Activated CD8-positive, alpha-beta memory T cell treated with anti-CD3 and anti-CD28 coated beads, Interleukin-2, amount 50 U/mL, for 24 hours (primary cell): ENCODE results near the gene PROSER3.
"Not testable (repeated sequence)": the region's sequence is repeated elsewhere in the genome, so short reads cannot be mapped to it uniquely, and the experiment has no call there.

Experiments used
- DNase-seq: peaks from one replicate; pipeline ENCODE4 v3.0.0-alpha.2; 2020; ENCODE audit errors: extremely low read depth

Gene PROSER3

GRCh38 chr19:35754370-35755130 is 3.4 kb upstream of the PROSER3 start:
- DNase-seq = no peak

GRCh38 chr19:35755131-35755549 is 2.8 kb upstream of the PROSER3 start:
- DNase-seq = no peak

- no peak for DNase-seq
Observed at GRCh38 chr19:35755550-35756376, 2.2 kb upstream of the PROSER3 start.

GRCh38 chr19:35756377-35757230 is 1.4 kb upstream of the PROSER3 start, which contains the start of gene HSPB6:
TSS of gene HSPB6 (minus strand) at chr19:35757029. CDS start at chr19:35757008, 21 bp downstream.
- DNase-seq = no peak

- no peak for DNase-seq
Observed at GRCh38 chr19:35757231-35757748, 686 bp upstream of the PROSER3 start.

GRCh38 chr19:35759697-35760096 is 1.7 kb downstream of the PROSER3 start:
- no peak for DNase-seq

- no peak for DNase-seq
Observed at GRCh38 chr19:35760711-35761349, 2.9 kb downstream of the PROSER3 start.

GRCh38 chr19:35764432-35765315 is 6.7 kb downstream of the PROSER3 start:
- no peak for DNase-seq

- no peak for DNase-seq
Observed at GRCh38 chr19:35766571-35767104, 8.7 kb downstream of the PROSER3 start.

GRCh38 chr19:35767288-35768081 is 9.5 kb downstream of the PROSER3 start:
- DNase-seq = no peak

- no peak for DNase-seq
Observed at GRCh38 chr19:35768082-35768421, 10.1 kb downstream of the PROSER3 start.

GRCh38 chr19:35772362-35772761 is 14.4 kb downstream of the PROSER3 start:
- not testable (repeated sequence) for DNase-seq

- no peak for DNase-seq
Observed at GRCh38 chr19:35773020-35773806, 15.2 kb downstream of the PROSER3 start.

GRCh38 chr19:35774274-35775045 is 16.5 kb downstream of the PROSER3 start:
- DNase-seq = no peak

- no peak for DNase-seq
Observed at GRCh38 chr19:35775046-35775297, 17.0 kb downstream of the PROSER3 start.

GRCh38 chr19:35775298-35776101 is 17.5 kb downstream of the PROSER3 start, which contains the start of gene ARHGAP33:
TSS of gene ARHGAP33 (plus strand) at chr19:35775564. CDS start at chr19:35775659, 95 bp downstream.
- DNase-seq = peak; percentile 97
